H1 (cell line): ENCODE measurements around the gene CC2D1B. TPM values are rescaled to one million over a fixed set of nuclear protein-coding genes. Genes with fewer than 3 reads are reported as not detected.

Source experiments
- CTCF ChIA-PET: fragments of 300-600 bp; sonication (Branson Sonifier 250); formaldehyde crosslinking; loops from one replicate; lab custom pipeline; 2021; ENCODE audit not compliant: partially characterized antibody; lab: Charles Lee
- POLR2A ChIA-PET: fragments of 300-600 bp; sonication (Branson Sonifier 250); formaldehyde crosslinking; loops from one replicate; lab custom pipeline; 2021; ENCODE audit warnings: inconsistent platforms; ENCODE audit not compliant: partially characterized antibody; lab: Charles Lee
- DNase-seq, 2 experiments: peaks; one replicate each; pipeline versions ENCODE4 v3.0.0 to v3.0.0-alpha.2; 2010 to 2022; ENCODE audit warnings: low spot score in 2 of 2, low read depth in 1 of 2, mixed read lengths in 1 of 2
- FAIRE-seq: peaks from 2 replicates; lab custom pipeline; 2011; peaks lifted over from hg19 to GRCh38; lab: Jason Lieb, UNC
- H2AFZ ChIP-seq: 2 replicates; pipeline ENCODE4 v1.8.1; 2012; ENCODE audit warnings: low read length, inconsistent platforms
- H2AK5ac ChIP-seq: 2 replicates; pipeline ENCODE4 v1.6.1; 2013; ENCODE audit warnings: low read depth, low read length
- H2BK120ac ChIP-seq: replicated peaks from 2 replicates; pipeline ENCODE3; 2013; ENCODE audit warnings: low read depth, low read length, inconsistent platforms
- H2BK12ac ChIP-seq: 2 replicates; pipeline ENCODE4 v1.6.1; 2013; ENCODE audit warnings: low read depth, low read length
- H2BK15ac ChIP-seq: 2 replicates; pipeline ENCODE4 v1.6.1; 2013; ENCODE audit warnings: low read length
- H2BK20ac ChIP-seq: 2 replicates; pipeline ENCODE4 v1.6.1; 2013; ENCODE audit warnings: low read length
- H2BK5ac ChIP-seq: 2 replicates; pipeline ENCODE4 v1.6.1; 2013; ENCODE audit warnings: low read depth, low read length
- H3K14ac ChIP-seq: 2 replicates; pipeline ENCODE4 v1.6.1; 2013; ENCODE audit warnings: inconsistent platforms; ENCODE audit not compliant: insufficient read length
- H3K18ac ChIP-seq: 2 replicates; pipeline ENCODE4 v1.6.1; 2013; ENCODE audit warnings: low read length; ENCODE audit errors: extremely low read depth
- H3K23ac ChIP-seq: 2 replicates; pipeline ENCODE4 v1.6.1; 2013; ENCODE audit warnings: inconsistent platforms; ENCODE audit not compliant: insufficient read length
- H3K23me2 ChIP-seq: 2 replicates; pipeline ENCODE4 v1.6.1; 2013; ENCODE audit warnings: low read depth, low read length
- H3K27ac ChIP-seq: 2 replicates; pipeline ENCODE4 v1.6.1; 2011; ENCODE audit warnings: low read depth, low read length, inconsistent platforms
- H3K27me3 ChIP-seq, 4 experiments: replicated peaks in 1 of 4; 1 replicate in 1 of 4; 2 replicates in 3 of 4; pipeline versions ENCODE4 v1.6.1 to v1.8.1; 2011 to 2013; ENCODE audit warnings: low read length in 3 of 4, mild to moderate bottlenecking in 3 of 4, inconsistent platforms in 2 of 4, mixed read lengths in 2 of 4, moderate library complexity in 1 of 4; ENCODE audit not compliant: control insufficient read depth in 3 of 4, insufficient read depth in 3 of 4; ENCODE audit errors: extremely low read depth in 1 of 4
- H3K36me3 ChIP-seq, 4 experiments: 2 replicates each; pipeline versions ENCODE4 v1.6.1 to v1.8.1; 2011 to 2013; ENCODE audit warnings: mild to moderate bottlenecking in 4 of 4, low read length in 3 of 4, moderate library complexity in 2 of 4, control low read depth in 1 of 4, inconsistent platforms in 1 of 4; ENCODE audit not compliant: insufficient read depth in 4 of 4, control insufficient read depth in 2 of 4
- H3K4ac ChIP-seq: replicated peaks from 2 replicates; pipeline ENCODE3; 2013; ENCODE audit warnings: low read length, low read depth, mixed read lengths, inconsistent platforms; ENCODE audit not compliant: insufficient read length
- H3K4me1 ChIP-seq, 4 experiments: replicated peaks in 1 of 4; 1 replicate in 1 of 4; 2 replicates in 3 of 4; pipeline versions ENCODE4 v1.6.1 to v1.8.1; 2011 to 2013; ENCODE audit warnings: low read length in 3 of 4, inconsistent platforms in 2 of 4, mixed read lengths in 1 of 4; ENCODE audit not compliant: insufficient read depth in 4 of 4, control insufficient read depth in 3 of 4
- H3K4me2 ChIP-seq, 2 experiments: 2 replicates each; pipeline versions ENCODE4 v1.6.1 to v1.8.1; 2011 to 2013; ENCODE audit warnings: low read depth in 2 of 2, low read length in 2 of 2, control low read depth in 1 of 2, inconsistent platforms in 1 of 2, mild to moderate bottlenecking in 1 of 2; ENCODE audit not compliant: insufficient read depth in 1 of 2
- H3K4me3 ChIP-seq, 4 experiments: fragments of 200-600, 300-600 bp in 1 of 4; sonication (generic), shearing (Covaris generic), sonication (Bioruptor Twin) in 1 of 4; 2 replicates each; pipeline versions ENCODE4 v1.5.1 to v1.8.1; 2011 to 2016; ENCODE audit warnings: low read length in 4 of 4, low read depth in 3 of 4, control low read depth in 2 of 4, inconsistent platforms in 2 of 4, mild to moderate bottlenecking in 2 of 4, mixed read lengths in 1 of 4, moderate library complexity in 1 of 4; ENCODE audit not compliant: insufficient read depth in 2 of 4; ENCODE audit errors: extremely low read depth in 1 of 4
- H3K56ac ChIP-seq: replicated peaks from 2 replicates; pipeline ENCODE3; 2013; ENCODE audit warnings: low read depth, mild to moderate bottlenecking, mixed read lengths, low read length, inconsistent platforms; ENCODE audit not compliant: insufficient read length
- H3K79me1 ChIP-seq: 2 replicates; pipeline ENCODE4 v1.6.1; 2013; ENCODE audit warnings: low read depth, low read length, control low read depth
- H3K79me2 ChIP-seq, 2 experiments: 2 replicates each; pipeline versions ENCODE4 v1.6.1 to v1.8.1; 2012 to 2013; ENCODE audit warnings: low read length in 2 of 2, mild to moderate bottlenecking in 2 of 2, inconsistent platforms in 1 of 2; ENCODE audit not compliant: insufficient read depth in 2 of 2, control insufficient read depth in 1 of 2
- H3K9ac ChIP-seq, 4 experiments: replicated peaks in 1 of 4; 1 replicate in 1 of 4; 2 replicates in 3 of 4; pipeline versions ENCODE4 v1.6.1 to v1.8.1; 2011 to 2013; ENCODE audit warnings: low read depth in 3 of 4, low read length in 3 of 4, control low read depth in 2 of 4, mild to moderate bottlenecking in 2 of 4, moderate library complexity in 2 of 4, inconsistent platforms in 1 of 4; ENCODE audit errors: extremely low read depth in 1 of 4
- H3K9me3 ChIP-seq, 2 experiments: 2 replicates each; pipeline versions ENCODE4 v1.6.1 to v1.8.1; 2012 to 2013; ENCODE audit warnings: mild to moderate bottlenecking in 2 of 2, moderate library complexity in 2 of 2, control low read depth in 1 of 2, inconsistent platforms in 1 of 2, low read depth in 1 of 2, low read length in 1 of 2, mixed read lengths in 1 of 2; ENCODE audit not compliant: insufficient read depth in 2 of 2
- H4K20me1 ChIP-seq, 2 experiments: replicated peaks in 1 of 2; 2 replicates each; pipeline versions ENCODE3 to v1.8.1; 2011 to 2013; ENCODE audit warnings: inconsistent platforms in 2 of 2, low read length in 2 of 2, mild to moderate bottlenecking in 1 of 2; ENCODE audit not compliant: insufficient read depth in 2 of 2, control insufficient read depth in 1 of 2
- H4K5ac ChIP-seq: 2 replicates; pipeline ENCODE4 v1.6.1; 2013; ENCODE audit warnings: low read length, low read depth, mixed read lengths, inconsistent platforms; ENCODE audit not compliant: insufficient read length
- H4K8ac ChIP-seq: 2 replicates; pipeline ENCODE4 v1.8.0; 2013; ENCODE audit warnings: mild to moderate bottlenecking, moderate library complexity, low read length, inconsistent platforms; ENCODE audit not compliant: insufficient read depth; ENCODE audit errors: extremely low read depth
- H4K91ac ChIP-seq: replicated peaks from 2 replicates; pipeline ENCODE3; 2013; ENCODE audit warnings: low read length, mixed read lengths, inconsistent platforms; ENCODE audit not compliant: insufficient read length
- CTBP2 ChIP-seq: IDR thresholded peaks from 2 replicates; pipeline ENCODE4 v1.7.0; 2011; ENCODE audit warnings: borderline replicate concordance, mild to moderate bottlenecking, moderate library complexity, mixed read lengths, low read length; ENCODE audit not compliant: insufficient read depth, insufficient read length
- EZH2 ChIP-seq: fragments of 200-600 bp; sonication (generic); IDR thresholded peaks from 2 replicates; pipeline ENCODE4 v1.7.1; 2012; ENCODE audit warnings: low read depth, mild to moderate bottlenecking, moderate library complexity, low read length, inconsistent platforms; ENCODE audit not compliant: severe bottlenecking
- SP1 ChIP-seq: IDR thresholded peaks from 2 replicates; pipeline ENCODE4 v1.6.1; 2011; ENCODE audit warnings: low read depth, low read length
- TBP ChIP-seq: IDR thresholded peaks from 2 replicates; pipeline ENCODE4 v1.6.1; 2011; ENCODE audit warnings: low read depth, low read length, improper control_type of control experiment
- WGBS, 2 experiments: shearing (Covaris generic) in 1 of 2; methylation state at CpG; one replicate each; pipeline versions ENCODE4 v1.1.6 to v1.1.7; 2013 to 2015; ENCODE audit warnings: low lambda C conversion rate in 2 of 2, mixed read lengths in 2 of 2, inconsistent platforms in 1 of 2, low coverage in 1 of 2, missing lambda C conversion rate in 1 of 2; ENCODE audit not compliant: insufficient replicate concordance in 2 of 2, insufficient coverage in 1 of 2, insufficient read length in 1 of 2; ENCODE audit errors: extremely low coverage in 1 of 2, missing lambda C conversion rate in 1 of 2; 5-methylcytosine and 5-hydroxymethylcytosine counted together
- polyA plus RNA-seq, 7 experiments: library from polyadenylated mRNA; depleted of rRNA in 3 of 7; stranded (reverse) in 5 of 7; unstranded in 2 of 7; fragments of >200 nt in 5 of 7; fragments of 200-250 nt in 2 of 7; gene quantifications; 1 replicate in 5 of 7; 2 replicates in 1 of 7; 4 replicates in 1 of 7; pipeline versions ENCODE4 v1.2.1 to v1.2.3, GENCODE V29; 2011 to 2013; ENCODE audit warnings: missing spikeins in 2 of 7, mixed read lengths in 2 of 7
- total RNA-seq: library from RNA; stranded (reverse); fragmentation: NEBNext Ultra II Directional; extraction: Animal tissue kit (Norgen Biotek cat#: 25700); gene quantifications from 2 replicates; pipeline ENCODE4 v1.2.1, GENCODE V29; 2021

The CC2D1B gene
- total and polyA plus RNA-seq, 2 of the 8 experiments (the other 6 are each of a cell fraction or from before 2014, with no cell fraction given): 7.4 to 13.1 TPM

DNA sequence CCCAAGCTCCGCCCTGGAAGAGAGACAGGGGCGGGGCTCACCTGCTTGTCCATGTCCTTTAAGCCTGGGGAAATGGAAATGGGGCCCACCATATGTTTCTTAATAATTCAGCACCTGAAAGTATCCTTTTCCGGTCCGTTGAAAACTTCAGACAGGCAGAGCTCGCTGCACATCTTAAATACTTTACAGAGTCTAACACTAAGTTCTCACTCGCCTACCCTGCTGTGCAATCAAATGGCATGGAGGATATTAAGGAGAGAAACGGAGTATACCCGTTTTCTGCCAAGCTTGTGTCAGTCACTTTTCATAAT, 467 bp upstream of the CC2D1B start:
- H3K9me3 ChIP-seq: no peaks in the 10 kb centered on the region

More for the DNA sequence above, 467 bp upstream of the CC2D1B start:
- Histone ChIP-seq H3K23me2 (peaks cover 12% of the 10 kb centered on the region), H2BK12ac (no peak overlapping the region), H3K79me2 (peaks cover 0 to 5% of the 10 kb centered on the region in 2 experiments; a peak in 1 of 4 replicates), H4K20me1 (peaks cover 0 to 7% of the 10 kb centered on the region in 2 experiments), H2BK5ac (no peak overlapping the region), H3K14ac (no peak overlapping the region), H3K4me2 (peak overlapping the region; percentile 61 to 99), H2BK15ac (no peak overlapping the region), H3K27me3 (no peaks in the 10 kb centered on the region), H3K9ac (0 out of 7 replicates have a peak overlapping the region, but pooled peaks of 1 of the 4 experiments have one; percentile 12), H3K56ac (no peak overlapping the region), H3K23ac (no peak overlapping the region), H2AFZ (peak overlapping the region; percentile 74; the same call in 1 of the 2 replicates), H2BK20ac (no peak overlapping the region), H3K27ac (no peak overlapping the region), H4K91ac (no peak overlapping the region), H3K36me3 (peaks cover 0 to 10% (median 5%) of the 10 kb centered on the region in 4 experiments; a peak in 3 of 8 replicates), H2AK5ac (no peak overlapping the region), H4K5ac (no peak overlapping the region), H3K79me1 (peaks cover 9% of the 10 kb centered on the region; the same call in 1 of the 2 replicates), H3K18ac (no peak overlapping the region), H3K4me1 (peaks cover 0 to 9% (median 5%) of the 10 kb centered on the region in 4 experiments), H3K4me3 (peak overlapping the region; percentile 76 to 92 (median 86)), H3K4ac (no peak overlapping the region), H4K8ac (no peak overlapping the region), H2BK120ac (no peak overlapping the region)
- 30% methylated on average over 8 of the region's 8 CpGs; no CpG with 5 or more reads in 1 of the 2 experiments for WGBS, 2 experiments
- POLR2A ChIA-PET: interaction anchor here (0.6 to 4.0 kb wide), 6 partner anchors 9 to 332 kb away, joined by 3 to 46 read pairs (median 6); partner anchors contain the start of genes BTF3L4, ORC1, PRPF38A and TXNDC12
- CTCF ChIA-PET: no interaction called here
- no peak for FAIRE-seq
- DNase-seq: no peak
- TF ChIP-seq EZH2 (no peak), SP1 (no peak), TBP (no peak), CTBP2 (no peak)
